OCI-LY1 (cell line): ENCODE results near the gene CFP.

ENCODE experiments used
- EZH2 ChIP-seq: fragments of 200-600 bp; sonication (generic), shearing (Covaris generic); IDR thresholded peaks from 2 replicates; pipeline ENCODE4 v1.8.0; 2017; ENCODE audit warnings: borderline replicate concordance, mixed run types, mild to moderate bottlenecking, antibody characterized with exemption, low read length, moderate library complexity, mixed read lengths
- TF ChIP-seq, protein P1 (sequence below): fragments of 200-600 bp; sonication (generic), shearing (Covaris generic); IDR thresholded peaks from 2 replicates; pipeline ENCODE4 v1.5.1; 2017; ENCODE audit warnings: mild to moderate bottlenecking, antibody characterized with exemption, low read length, moderate library complexity, mixed read lengths

GRCh38 chrX:47590984-47591383 lies 38.7 kb downstream of the CFP start:
- TF ChIP-seq, protein P1, sequence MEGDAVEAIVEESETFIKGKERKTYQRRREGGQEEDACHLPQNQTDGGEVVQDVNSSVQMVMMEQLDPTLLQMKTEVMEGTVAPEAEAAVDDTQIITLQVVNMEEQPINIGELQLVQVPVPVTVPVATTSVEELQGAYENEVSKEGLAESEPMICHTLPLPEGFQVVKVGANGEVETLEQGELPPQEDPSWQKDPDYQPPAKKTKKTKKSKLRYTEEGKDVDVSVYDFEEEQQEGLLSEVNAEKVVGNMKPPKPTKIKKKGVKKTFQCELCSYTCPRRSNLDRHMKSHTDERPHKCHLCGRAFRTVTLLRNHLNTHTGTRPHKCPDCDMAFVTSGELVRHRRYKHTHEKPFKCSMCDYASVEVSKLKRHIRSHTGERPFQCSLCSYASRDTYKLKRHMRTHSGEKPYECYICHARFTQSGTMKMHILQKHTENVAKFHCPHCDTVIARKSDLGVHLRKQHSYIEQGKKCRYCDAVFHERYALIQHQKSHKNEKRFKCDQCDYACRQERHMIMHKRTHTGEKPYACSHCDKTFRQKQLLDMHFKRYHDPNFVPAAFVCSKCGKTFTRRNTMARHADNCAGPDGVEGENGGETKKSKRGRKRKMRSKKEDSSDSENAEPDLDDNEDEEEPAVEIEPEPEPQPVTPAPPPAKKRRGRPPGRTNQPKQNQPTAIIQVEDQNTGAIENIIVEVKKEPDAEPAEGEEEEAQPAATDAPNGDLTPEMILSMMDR: no peak
- TF ChIP-seq EZH2: no peak
